ENCODE data around the gene GRSF1.

- no peak for TF ChIP-seq CTCF (IDR thresholded peaks at IDR 0.05; ENCODE audit: low read depth, low read length, poor library complexity, severe bottlenecking)
- no peak for TF ChIP-seq EZH2phosphoT487 (IDR thresholded peaks at IDR 0.05; ENCODE audit: borderline replicate concordance, low read length)
Observed at GRCh38 chr4:70783096-70783495, 56.6 kb downstream of the GRSF1 start.
